Liver (tissue), 3 donors: ENCODE results near the gene PRSS23.

Source experiments
- ATF3 ChIP-seq: IDR thresholded peaks from 2 replicates; pipeline ENCODE4 v1.6.1; 2016; ENCODE audit warnings: antibody characterized with exemption
- HNF4A ChIP-seq, 2 donors: conservative IDR thresholded peaks; 2 replicates each; pipeline ENCODE4 v1.6.1; 2016; ENCODE audit warnings: antibody characterized with exemption in 2 of 2, mild to moderate bottlenecking in 2 of 2
- MAX ChIP-seq: IDR thresholded peaks from 2 replicates; pipeline ENCODE4 v1.6.1; 2016; ENCODE audit warnings: antibody characterized with exemption
- RAD21 ChIP-seq, 2 donors: IDR thresholded peaks; 2 replicates each; pipeline ENCODE4 v1.6.1; 2016; ENCODE audit warnings: antibody characterized with exemption in 2 of 2, mild to moderate bottlenecking in 2 of 2
- SP1 ChIP-seq: IDR thresholded peaks from 2 replicates; pipeline ENCODE4 v1.6.1; 2018; ENCODE audit warnings: antibody characterized with exemption, mild to moderate bottlenecking
- TAF1 ChIP-seq: conservative IDR thresholded peaks from 2 replicates; pipeline ENCODE4 v1.6.1; 2016; ENCODE audit warnings: antibody characterized with exemption, mild to moderate bottlenecking
- TF ChIP-seq, protein P1 (sequence below): fragments of 150-350 bp; IDR thresholded peaks from 2 replicates; pipeline ENCODE4 v1.5.1; 2017; ENCODE audit warnings: improper control_type of control experiment, low read depth, low read length; ENCODE audit not compliant: missing input control
- donor health status: healthy.
- donor health status: healthy.

- TF ChIP-seq, protein P1, sequence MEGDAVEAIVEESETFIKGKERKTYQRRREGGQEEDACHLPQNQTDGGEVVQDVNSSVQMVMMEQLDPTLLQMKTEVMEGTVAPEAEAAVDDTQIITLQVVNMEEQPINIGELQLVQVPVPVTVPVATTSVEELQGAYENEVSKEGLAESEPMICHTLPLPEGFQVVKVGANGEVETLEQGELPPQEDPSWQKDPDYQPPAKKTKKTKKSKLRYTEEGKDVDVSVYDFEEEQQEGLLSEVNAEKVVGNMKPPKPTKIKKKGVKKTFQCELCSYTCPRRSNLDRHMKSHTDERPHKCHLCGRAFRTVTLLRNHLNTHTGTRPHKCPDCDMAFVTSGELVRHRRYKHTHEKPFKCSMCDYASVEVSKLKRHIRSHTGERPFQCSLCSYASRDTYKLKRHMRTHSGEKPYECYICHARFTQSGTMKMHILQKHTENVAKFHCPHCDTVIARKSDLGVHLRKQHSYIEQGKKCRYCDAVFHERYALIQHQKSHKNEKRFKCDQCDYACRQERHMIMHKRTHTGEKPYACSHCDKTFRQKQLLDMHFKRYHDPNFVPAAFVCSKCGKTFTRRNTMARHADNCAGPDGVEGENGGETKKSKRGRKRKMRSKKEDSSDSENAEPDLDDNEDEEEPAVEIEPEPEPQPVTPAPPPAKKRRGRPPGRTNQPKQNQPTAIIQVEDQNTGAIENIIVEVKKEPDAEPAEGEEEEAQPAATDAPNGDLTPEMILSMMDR, result no peak
- no peak for TF ChIP-seq RAD21 (IDR thresholded peaks at IDR 0.05)
- no peak for TF ChIP-seq HNF4A (conservative IDR thresholded peaks at IDR 0.05)
- TF ChIP-seq ATF3, result no peak
- TF ChIP-seq MAX, result no peak
- TF ChIP-seq SP1, result no peak
- TF ChIP-seq TAF1, result no peak
These were observed 4.6 kb downstream of the PRSS23 start for GRCh38 chr11:86804951-86805350.
